A204.1 (cell line): ENCODE measurements around the gene KIF4A.
"Not testable (repeated sequence)": the region's sequence is repeated elsewhere in the genome, so short reads cannot be mapped to it uniquely, and the experiment has no call there.

Source experiments
- FAIRE-seq: peaks from 2 replicates; lab custom pipeline; 2012; peaks lifted over from hg19 to GRCh38; lab: Jason Lieb, UNC

Gene KIF4A

GRCh38 chrX:70398899-70399298, 109.0 kb downstream of the KIF4A start:
- no peak for FAIRE-seq

DNA sequence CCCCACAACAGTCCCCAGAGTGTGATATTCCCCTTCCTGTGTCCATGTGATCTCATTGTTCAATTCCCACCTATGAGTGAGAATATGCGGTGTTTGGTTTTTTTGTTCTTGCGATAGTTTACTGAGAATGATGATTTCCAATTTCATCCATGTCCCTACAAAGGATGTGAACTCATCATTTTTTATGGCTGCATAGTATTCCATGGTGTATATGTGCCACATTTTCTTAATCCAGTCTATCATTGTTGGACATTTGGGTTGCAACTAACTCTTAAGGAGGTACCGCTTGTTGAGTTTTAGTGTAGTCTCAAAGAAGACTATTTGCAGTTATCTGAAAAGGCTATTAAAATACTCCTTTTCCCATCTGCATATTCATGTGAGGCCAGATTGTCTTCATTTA, 110.3 kb downstream of the KIF4A start:
- not testable (repeated sequence) for FAIRE-seq

DNA sequence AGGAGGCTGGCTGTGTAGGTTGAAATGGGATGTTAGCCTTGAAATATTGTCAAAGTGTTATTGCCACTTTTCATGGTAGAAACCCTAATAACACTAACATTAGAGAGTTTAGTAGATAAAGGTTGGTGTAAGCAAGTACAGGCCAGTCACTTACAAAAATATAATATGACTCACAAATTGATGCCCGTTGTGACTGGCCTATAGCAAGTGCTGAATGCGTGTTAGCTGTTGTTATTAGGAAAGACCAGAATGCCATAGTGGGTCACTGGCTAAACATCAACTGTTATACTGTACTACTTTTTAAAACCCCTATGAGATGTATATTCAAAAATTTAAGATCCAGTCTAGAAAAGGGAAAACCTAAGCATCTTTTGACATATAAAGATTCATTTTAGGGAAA, 112.8 kb downstream of the KIF4A start:
- no peak for FAIRE-seq

- FAIRE-seq = no peak
Observed at GRCh38 chrX:70405003-70405402, 115.1 kb downstream of the KIF4A start.

DNA sequence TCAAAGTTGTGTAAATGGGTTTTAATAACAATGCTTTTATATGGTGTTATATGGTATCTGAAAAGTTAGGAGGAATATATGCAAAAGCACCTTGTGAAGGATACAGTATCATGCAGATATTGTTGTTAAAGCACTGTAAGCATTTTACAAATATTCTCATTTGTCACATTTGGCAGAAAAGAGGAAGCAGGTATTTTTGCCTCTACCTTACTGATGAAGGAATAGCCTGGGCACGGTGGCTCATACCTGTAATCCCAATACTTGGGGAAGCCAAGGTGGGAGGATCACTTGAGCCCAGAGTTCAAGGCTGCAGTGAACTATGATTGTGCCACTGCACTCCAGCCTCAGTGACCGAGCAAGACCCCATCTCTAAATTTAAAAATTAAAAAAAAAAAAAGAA, 121.0 kb downstream of the KIF4A start:
- FAIRE-seq = no peak

- FAIRE-seq = no peak
Observed at GRCh38 chrX:70411475-70411874, 121.6 kb downstream of the KIF4A start.

GRCh38 chrX:70421618-70422017, 131.7 kb downstream of the KIF4A start:
- FAIRE-seq = no peak

DNA sequence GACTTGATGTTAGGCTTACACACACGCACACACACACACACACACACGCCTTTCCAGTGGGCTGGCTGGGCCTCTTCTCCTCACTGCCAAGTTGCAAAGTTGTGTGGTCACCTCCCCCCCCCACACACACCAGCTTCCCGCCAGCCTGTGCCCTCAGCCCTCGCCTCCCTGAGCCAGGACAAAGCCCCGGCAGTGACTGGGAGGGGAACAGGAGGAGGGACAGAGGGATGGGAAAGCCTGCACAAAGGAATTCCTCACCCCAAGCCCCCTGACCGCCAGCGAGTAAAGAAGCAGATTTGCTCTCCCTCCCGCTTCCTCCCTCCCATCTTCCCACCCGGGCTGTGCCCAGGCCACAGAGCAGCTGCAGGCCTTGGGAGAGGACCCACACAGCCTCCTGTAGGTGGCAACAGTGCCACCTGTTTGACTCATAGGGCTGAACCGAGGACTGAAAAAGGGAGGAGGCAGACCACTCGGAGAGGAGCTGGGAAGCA, 133.0 kb downstream of the KIF4A start, which contains the start of gene GDPD2:
GDPD2 (plus strand) TSS at position 464 of the 491 bp plus-strand sequence. CDS start 1,671 bp downstream, outside the sequence.
- FAIRE-seq = no peak

GRCh38 chrX:70423936-70424675, 134.2 kb downstream of the KIF4A start:
- no peak for FAIRE-seq

DNA sequence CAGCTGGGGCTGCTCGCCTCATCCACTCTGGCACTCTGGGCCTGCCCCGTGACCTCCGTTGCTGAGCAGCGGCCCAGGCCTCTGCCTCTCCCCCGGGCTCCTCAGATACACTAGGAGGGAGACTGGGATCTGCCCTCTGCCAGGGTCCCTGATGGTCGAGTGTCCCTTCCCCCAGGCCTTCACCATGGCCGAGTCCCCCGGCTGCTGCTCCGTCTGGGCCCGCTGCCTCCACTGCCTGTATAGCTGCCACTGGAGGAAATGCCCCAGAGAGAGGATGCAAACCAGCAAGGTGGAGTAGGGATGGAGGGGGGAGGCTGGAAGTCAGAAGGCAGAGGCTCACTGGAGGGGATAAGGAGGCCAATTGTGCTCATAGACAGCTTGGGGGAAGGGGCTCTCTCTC, 134.9 kb downstream of the KIF4A start:
- FAIRE-seq = no peak

GRCh38 chrX:70426286-70427278, 136.7 kb downstream of the KIF4A start:
- FAIRE-seq = no peak

DNA sequence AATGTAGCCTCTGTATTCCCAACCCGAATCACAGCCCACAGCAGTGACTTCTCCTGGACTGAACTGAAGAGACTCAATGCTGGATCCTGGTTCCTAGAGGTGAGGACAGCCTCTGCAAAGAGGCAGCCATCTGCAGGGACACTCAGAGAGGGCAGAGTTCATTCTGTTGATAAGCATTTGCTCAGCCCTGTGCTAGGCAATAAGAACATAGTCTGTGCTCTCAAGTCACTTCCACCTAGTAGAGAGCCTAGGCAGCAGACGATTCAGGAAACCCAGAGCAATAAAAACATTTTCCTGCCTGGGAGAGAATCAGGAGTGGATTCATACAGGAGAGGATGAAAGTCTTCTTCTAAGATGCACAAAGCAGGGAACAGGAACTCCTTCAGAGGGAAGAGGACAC, 137.5 kb downstream of the KIF4A start:
- no peak for FAIRE-seq

GRCh38 chrX:70429759-70430158, 139.9 kb downstream of the KIF4A start:
- FAIRE-seq = no peak

- FAIRE-seq = no peak
Observed at GRCh38 chrX:70432936-70433847, 143.3 kb downstream of the KIF4A start.

DNA sequence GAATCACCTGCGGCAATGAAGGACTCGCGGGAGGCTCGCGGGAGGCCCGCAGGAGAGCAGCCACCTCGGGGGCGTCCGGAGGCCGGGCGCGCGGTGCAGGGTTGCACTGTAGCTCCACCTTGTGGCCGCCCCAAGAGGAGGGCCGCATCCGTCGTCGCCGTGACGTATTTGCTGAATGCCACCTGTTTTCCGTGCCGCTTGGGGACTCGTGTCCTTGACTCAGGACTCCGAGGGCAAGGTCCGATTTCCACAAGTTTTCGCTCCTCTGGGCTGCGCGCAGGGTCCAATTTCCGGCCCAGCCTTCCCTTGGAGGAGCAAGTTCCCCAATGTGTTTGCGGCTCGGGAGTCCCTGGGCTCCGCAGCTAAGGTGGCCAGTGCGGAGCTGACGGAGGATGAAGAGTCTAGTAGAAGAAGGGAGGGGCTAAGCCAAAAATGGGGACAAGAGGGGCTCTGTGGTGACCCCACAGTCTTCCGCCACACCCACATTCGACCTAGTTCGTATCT, 144.0 kb downstream of the KIF4A start:
- no peak for FAIRE-seq

DNA sequence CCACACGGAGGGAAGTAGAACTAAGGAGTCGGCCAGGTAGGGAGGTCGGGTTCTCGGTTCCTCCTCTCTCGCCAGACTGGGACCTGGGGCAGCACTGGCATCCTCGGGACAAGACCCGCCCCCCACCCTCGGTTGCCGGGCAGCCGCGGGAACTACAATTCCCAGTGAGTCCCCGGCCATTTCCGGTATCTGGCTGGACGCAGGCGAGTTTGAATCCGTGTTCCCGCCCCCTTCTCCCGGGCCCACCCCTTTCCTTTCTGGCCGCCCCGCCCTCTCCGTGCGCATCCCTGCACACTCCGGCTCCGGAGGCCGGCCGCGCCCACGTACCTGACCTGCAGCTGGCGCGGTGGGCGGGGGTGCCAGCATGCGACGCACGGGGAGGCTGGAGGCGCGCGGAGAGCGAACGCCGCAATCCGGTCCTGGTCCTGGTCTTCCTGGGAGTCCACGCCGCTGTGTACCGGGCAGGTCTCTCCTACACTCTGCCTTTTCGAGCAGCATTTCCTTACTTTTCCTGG, 144.5 kb downstream of the KIF4A start:
- FAIRE-seq = no peak

DNA sequence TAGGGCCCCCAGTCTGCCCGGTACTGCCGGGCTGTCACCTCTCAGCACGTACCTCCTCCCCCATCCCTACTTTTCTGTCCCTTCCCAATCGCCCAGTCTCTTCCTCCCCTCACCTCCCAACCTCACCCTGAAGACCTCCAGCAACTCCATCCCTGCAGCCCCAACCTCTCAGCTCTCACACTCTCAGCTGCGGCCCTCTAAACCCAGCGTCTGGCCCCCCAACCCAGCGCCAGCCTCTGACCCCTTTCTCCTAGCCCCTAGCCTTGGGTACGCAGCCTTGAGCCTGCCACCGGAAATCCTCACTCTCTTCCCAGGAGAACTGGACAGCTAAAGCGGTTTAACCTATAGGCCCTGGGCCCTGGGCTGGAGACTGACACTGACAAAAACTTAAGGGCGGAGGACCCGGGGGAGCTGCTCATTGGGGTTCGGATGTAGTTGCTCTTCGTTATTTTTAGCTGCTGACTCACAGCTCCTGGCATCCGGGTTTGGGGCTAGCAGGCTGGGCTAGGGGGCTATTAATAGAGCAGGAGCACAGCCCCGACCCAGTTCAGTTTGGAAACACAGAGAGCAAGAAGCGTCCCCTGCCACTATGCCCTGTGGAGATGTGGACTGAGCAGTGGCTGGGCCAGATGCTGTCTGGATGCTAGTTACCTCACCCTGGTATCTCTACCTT, 145.1 kb downstream of the KIF4A start:
- no peak for FAIRE-seq

GRCh38 chrX:70436343-70436742, 146.4 kb downstream of the KIF4A start:
- no peak for FAIRE-seq

GRCh38 chrX:70437011-70437410, 147.1 kb downstream of the KIF4A start:
- FAIRE-seq = no peak

GRCh38 chrX:70437921-70438665, 148.2 kb downstream of the KIF4A start:
- FAIRE-seq = no peak
